ENCODE results near the gene SNF8.

Gene SNF8

GRCh38 chr17:48883171-48883570 is 61.5 kb downstream of the SNF8 start:
- DNase-seq, result no peak

DNA sequence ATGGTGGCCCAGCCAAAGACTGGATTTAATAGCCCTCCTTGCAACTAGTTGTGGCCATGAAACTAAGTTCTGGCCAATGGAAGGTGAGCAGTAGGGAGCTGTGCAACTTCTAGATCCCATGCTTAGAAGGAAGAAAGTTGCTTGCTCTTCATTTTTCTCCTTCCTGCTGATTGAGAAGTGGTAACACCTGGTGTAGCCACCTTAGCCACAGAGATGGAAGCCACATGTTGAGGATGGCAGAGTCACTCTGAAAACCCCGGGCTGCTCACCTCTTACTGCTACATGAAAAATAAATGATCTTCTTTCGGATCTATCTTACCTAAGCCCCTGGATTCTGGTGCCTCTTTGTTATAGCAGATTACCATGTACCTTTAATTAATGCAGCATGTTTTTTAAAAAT is 62.4 kb downstream of the SNF8 start:
- no peak for DNase-seq
